Measurements from ENCODE around the gene RPL36.

- TF ChIP-seq POLR2A (IDR thresholded peaks at IDR 0.05; ENCODE audit: low read depth, low read length) (no peak), SPI1 (IDR thresholded peaks at IDR 0.05; ENCODE audit: low read depth, low read length) (no peak)
Observed at GRCh38 chr19:5651361-5651760, 38.7 kb upstream of the RPL36 start.

All from GM12891 (cell line).